GM21737 (cell line): ENCODE data around the gene PKP3.

Experiments
- ATAC-seq: cut with Tn5 transposase; IDR thresholded peaks from one replicate; pipeline ENCODE4 v1.9.1; 2021; ENCODE audit warnings: mild to moderate bottlenecking, moderate library complexity; ENCODE audit not compliant: unreplicated experiment

Gene PKP3

DNA sequence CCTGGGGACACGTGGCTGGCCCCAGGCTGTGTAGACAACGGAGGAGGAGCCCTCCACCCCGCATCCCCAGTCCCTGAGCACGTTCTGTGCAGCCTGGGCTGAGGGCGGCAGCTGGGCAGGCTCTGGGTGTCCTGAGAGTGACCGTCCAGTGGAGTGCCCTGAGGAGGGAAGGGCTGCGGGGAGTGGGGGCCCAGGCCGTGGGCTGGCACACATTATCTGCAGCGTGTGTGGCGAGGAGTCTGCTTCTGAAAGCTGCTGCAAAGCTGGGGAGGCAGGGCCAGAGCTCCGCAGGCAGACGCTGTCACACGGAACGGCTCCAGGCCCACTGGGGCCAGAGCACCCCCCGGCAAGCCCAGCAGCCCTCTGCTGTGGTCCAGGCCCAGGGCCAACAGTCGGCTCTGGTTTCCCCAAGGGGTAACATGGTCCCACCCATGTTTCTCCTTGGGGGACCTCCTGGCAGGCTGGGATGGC lies 48.6 kb downstream of the PKP3 start:
- ATAC-seq = no peak

DNA sequence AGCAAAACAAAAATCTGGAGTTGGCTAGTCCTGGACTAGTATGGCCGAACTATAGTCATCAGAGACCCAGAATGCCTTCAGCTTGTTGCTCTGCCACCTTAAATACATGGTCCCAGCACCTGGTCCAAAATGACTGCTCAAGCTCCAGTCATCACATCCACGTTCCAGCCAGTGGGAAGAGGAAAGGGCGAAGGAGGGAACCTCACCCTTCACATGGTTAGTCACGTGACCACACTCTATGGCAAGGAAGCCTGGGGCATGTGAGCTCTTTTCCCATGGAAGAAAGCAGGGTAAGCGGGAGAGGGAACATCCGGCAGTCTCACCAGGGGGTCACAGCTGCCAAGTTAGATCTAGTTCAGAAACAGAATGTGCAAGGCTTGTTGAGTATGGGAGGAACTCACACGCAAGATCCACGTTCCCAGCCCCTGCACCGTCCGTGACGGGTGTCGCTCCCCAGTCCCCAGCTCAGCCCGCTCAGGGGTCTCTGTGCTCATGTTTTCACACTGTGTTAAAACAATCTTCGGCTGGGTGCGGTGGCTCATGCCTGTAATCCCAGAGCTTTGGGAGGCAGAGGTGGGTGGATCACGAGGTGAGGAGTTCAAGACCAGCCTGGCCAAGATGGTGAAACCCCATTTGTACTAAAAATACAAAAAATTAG lies 49.7 kb downstream of the PKP3 start:
- ATAC-seq = no peak

DNA sequence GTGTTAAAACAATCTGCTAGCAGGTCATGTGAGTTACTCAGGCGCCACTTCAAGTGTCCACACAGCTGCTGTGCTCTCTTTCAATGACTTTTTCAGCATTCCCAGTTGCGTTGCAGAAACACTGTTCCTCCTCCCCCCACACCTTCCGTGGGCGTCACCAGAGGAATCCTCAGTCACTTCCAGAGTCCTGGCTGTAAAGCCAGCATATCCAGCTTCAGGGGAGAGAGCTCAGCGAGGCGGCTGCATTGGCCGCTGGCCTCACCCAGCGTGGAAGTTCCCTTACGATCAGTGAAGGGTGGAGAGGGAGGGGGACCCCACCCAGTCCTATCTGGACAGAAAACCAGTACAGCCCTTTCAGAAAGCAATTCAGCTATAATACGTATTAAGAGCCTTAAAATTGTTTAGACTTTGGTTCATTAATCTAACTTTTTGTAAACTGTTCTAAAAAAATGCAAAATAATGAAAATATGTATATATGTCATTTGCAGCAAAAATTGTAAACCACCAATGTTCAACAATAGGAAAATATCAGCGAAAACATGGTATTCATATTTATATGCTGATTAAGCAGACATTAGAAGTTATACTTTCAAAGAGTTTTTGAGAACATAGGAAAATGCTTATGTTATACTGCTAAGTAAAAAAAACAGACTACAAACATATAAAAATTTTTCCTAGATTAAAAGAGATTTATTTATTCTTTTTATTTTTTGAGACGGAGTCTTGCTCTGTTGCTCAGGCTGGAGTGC lies 50.6 kb downstream of the PKP3 start:
- ATAC-seq = no peak

DNA sequence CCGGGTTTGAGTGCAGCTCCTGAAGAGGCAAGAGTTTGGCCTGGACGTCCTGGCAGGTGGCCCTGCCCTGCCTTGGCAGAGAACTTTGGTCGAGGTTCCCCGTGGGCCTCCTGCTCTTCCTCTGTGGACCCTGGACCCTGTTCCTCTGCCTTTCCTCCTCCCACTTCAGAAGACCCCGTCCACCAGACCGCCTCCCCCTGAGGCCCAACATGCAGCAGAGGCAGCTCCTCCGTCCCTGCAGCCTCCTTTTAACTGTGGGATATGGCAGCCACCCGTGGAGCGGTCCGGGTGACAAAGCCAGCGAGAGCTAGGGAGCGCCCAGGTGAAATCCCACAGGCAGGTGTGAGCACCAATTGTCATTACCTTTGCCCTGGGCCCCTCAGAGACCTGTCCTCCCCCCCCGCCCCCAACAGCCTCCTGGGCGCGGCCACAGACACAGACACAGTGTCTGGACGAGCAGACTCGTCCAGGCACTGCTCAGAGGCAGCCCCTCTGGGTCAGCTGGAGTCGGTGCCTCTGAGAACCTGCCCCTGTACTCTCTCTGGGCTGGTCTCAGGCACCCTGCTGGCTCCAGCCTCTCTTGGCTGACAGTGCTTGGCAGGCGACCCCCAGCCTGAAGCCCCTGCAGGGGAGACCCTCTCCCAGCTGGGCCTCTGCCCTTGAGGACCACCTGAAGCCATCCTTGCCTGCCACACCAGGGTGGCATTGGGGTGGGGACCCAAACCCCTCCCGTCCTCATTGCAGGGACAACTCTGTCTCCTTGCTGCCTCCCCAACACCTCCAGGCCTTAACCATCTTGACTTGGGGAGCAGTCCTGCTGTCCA lies 52.0 kb downstream of the PKP3 start:
- ATAC-seq = no peak

DNA sequence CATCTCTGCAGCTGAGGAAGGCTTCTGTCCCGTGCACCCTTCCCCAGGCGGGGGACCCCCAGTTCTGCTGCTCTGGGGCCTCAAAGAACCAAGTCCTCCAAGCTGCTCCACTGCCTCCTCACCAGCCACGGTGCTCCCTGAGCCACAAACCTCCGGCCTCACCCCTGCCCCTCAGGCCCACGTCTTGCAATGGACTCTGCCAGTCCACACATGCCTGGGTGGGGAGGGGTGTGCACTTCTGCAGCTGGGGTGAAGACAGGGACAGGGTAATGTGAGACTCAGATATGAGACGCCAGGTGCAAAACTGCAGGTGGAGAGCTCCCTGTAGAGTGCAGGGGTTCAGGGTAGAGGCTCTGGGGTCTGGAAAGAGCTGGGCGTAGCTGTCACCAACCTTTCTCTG lies 52.9 kb downstream of the PKP3 start:
- no peak for ATAC-seq

DNA sequence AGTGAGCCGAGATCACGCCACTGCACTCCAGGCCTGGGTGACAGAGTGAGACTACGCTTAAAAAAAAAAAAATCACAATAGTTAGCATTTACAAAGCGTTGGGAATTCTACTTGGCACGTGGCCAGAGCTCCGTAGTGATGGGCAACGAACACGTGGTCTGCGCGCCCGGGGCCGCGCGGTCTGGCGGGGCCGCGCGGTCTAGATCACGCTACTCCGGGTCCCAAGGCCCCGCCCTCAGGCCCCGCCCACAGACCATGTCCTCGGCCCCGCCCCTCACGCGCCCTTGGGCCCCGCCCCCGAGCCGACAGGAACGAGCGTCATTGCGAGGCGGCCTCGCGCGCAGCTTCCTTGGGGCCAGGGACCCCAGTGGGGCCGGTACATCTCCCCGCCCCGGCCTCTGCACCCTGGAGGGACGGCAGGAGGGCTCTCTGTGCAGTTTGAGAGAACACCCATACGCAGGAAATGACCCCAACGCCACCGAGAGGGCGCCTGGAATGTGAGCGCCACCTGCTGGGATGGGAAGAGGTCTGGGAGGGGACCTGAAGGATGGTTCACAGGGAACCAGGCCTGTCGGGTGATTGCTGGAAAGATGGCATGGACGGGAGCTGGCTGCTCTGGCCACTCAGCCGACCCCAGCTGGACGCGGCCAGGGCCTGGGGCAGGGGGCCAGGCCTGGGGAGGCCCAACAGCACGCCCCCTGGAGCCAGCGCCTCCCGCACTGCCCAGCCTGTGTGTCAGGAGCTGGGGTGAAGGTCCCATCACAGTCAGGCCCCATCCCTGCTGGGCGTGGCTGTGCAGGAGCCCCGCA lies 54.1 kb downstream of the PKP3 start:
- ATAC-seq = peak; percentile 56

DNA sequence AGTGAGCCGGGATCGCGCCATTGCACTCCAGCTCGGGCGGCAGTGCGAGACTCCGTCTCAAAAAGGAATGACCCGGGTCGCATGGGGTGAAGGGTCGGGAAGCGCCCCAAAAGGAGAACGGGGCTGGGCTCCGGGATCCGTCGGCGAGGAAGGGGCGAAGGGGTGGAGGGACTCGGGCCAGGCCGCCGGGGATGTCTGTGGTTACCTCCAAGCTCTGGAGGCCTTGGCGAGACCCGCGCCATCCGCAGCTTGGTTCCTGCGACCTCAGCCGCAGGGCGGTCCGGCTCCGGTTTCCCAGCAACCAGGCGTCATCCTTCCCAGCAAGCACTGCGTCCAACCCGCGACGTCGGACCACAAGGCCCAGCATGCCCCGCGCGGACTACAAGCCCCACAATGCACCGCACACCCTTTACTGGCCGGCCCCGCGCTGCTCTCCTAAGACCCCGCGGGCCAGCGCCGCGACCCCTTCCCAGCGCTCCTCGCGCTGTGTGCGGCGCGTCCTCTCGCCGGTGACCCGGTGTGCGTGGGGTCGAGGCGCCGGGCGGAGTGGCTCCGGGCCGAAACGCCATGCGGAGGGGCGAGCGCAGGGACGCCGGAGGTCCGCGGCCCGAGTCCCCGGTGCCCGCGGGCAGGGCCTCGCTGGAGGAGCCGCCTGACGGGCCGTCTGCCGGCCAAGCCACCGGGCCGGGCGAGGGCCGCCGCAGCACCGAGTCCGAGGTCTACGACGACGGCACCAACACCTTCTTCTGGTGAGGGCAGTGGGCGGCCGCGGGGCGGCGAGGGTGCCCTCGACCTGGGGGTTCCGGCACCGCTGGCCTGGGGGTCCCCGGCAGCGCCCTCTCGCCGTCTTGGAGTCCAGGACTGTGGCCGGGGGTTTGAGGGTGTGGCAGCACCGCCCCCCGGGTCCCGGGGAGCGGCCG lies 56.1 kb downstream of the PKP3 start, which contains the start of gene PTDSS2:
Gene PTDSS2 (plus strand): TSS at position 391 of the 920 bp plus-strand sequence. CDS start 177 bp downstream, at position 568.
- peak; percentile 67 for ATAC-seq

DNA sequence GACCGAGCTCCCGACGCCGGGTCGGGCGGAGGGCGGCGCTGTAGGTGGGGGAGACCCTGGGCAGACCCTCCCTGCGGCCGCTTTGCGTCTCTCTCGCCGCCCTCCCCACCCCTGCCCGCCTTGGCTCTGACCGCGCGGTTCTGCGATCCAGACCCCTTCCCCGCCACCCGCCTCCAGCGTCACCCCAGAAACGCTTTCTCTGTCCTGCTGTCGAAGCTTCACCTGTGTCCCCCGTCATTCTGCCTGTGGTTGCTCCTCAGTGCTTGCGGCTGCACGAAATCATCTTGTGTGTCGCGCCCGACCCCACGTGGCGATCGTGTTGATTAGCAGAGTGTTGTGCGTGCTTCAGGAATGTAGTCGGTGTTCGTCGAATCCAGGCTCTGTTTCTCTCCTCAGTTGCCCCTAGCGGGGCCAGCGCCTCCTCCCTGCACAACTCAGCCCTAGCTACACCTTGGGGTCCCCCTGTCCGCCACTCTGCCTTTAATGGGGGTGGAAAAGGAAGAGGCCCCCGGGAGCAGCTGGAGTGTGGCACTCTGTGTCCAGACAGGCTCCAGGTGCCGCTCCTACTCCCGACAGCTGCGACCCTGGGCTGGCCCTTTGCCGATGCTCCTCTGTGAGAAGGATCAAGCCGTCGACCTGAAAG lies 56.9 kb downstream of the PKP3 start:
- ATAC-seq = no peak

DNA sequence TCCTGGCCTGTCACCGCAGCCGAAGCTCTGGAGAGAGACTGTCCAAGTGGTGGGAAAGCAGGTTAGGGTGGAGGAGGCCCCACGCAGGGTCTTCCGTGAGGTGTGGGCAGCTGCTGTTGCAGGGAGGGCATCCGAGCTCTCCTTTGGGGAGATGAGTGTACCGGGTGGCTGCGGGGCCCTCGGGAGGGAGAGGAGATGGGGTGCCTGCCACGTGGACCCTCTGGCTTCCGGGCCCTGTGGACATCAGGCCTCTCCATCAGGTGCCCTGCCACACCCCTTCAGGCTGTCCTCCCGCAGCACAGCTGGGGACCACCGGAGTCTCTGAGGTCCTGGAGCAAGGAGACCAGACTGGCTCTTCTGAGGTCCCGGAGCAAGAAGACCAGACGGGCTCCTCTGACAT lies 57.7 kb downstream of the PKP3 start:
- no peak for ATAC-seq

DNA sequence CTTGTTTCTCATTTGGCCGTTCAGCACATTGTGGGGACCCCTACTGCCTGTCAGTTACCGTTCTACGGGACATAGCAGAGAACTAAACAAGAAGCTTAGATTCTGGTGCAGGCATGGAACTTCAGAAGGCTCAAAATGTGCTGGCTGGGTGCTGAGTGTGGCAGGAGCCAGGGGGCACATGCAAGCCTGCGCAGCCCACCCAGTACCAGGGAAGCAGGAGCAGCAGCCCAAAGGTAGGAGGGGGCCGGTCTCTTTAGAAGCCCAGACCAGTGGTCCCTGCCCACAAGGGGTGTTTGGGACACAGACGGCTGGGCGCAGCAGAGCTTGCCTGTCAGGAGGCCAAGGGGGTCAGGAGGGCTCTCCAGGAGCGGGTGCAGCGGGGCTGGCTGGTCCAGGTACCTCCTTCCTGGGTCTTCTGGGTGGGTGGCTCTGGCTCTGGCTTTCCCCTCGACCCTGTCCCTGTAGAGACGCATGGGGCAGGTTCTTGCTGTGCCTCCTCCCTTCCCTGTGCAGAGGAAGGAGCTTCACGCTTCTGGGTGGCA lies 58.3 kb downstream of the PKP3 start:
- no peak for ATAC-seq

DNA sequence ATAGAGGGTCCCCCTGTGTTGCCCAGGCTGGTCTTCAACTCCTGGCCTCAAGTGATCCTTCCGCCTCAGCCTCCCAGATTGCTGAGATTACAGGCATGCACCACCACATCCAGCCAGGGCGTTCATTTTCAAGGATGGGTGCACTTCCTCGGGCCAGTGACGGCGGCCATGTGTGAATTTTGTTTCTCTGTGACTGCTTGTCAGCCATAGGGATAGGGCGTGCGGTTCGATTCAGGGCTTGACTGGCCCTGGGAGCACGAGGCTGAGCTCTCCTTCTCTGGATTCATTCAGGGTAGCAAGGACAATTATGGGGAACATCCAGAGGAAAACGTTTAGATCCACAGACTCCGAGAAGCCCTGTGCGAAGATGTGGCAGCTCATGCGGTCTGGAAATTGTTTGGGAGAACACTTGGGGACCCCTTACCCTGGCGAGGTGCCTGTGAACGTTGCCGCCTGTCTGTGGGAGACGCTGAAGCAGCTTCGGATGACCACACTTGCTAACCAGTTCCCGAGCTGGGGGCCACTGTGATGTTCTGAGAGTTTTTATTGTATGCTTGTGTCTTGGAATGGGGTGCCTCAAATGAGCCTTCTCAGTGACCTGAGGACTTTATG lies 59.0 kb downstream of the PKP3 start:
- no peak for ATAC-seq

DNA sequence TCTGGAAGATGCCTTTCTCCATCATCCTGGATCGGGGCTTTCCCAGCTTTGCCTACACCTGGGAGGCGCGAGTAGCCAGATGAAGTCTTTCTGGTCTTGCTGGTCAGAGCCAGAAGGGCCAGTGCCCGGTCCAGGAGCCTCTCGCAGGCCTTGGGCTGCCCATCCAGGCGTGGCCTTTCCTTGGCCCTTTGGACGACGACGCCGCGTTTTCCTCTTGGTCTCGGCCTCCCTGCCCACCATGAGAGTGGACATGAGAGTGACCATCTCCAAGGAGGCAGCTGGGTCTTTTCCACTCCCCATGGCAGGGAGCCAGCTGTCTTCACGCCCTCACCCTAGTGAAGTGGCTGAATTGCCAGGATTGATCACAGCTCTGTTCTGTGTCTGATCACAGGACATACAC lies 59.6 kb downstream of the PKP3 start:
- ATAC-seq = no peak

DNA sequence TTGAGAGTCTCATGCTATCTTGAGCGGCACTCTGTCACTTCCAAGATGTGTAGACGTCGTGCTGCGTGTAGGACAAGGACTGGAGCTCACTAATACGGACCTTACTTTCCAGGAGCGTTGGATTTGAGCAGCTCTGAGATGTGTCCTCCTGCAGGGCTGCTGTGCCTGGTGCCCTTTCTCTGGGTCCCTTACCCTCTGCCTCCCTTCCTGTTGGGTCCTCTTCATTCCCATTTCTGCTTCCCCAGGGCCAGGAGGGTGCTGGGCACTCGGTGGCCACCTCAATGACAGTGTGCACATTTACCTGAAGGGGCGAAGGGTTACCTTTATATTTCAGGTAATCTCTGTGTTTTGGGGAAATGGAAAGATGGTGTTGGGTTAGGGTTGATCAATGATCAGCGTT lies 60.0 kb downstream of the PKP3 start:
- no peak for ATAC-seq
